Measurements from ENCODE around the gene TUBA4B. TPM values are rescaled to one million over a fixed set of nuclear protein-coding genes. Genes with fewer than 3 reads are reported as not detected.

TUBA4B gene
- total RNA-seq, 1 donor from 2014 or later: not detected

DNA sequence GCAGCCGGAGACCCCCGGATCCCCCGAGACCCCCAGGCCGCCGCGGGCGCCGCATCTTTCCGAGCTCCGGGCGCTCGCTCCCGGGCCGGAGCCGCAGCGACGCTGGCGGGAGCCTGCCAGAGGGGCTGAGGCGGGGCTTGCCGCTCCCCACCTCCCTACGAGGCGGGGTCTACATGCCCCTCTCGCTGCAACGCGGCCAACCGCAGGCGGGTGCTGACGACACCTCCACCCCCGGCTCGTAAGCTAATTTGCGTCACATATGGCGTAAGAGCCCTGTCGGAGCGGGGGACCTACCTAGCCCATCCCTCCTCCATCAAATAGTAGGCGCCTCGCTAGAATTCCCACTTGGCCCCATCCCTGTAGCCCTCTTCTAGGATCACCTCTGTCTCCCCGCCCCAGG, 56.2 kb downstream of the TUBA4B start, which contains the start of gene PTPRN:
PTPRN (minus strand) TSS at position 124 of the 400 bp plus-strand sequence; CDS start at position 55, 69 bp downstream.
- peak; percentile 84 for DNase-seq (ENCODE audit: low spot score)

DNA sequence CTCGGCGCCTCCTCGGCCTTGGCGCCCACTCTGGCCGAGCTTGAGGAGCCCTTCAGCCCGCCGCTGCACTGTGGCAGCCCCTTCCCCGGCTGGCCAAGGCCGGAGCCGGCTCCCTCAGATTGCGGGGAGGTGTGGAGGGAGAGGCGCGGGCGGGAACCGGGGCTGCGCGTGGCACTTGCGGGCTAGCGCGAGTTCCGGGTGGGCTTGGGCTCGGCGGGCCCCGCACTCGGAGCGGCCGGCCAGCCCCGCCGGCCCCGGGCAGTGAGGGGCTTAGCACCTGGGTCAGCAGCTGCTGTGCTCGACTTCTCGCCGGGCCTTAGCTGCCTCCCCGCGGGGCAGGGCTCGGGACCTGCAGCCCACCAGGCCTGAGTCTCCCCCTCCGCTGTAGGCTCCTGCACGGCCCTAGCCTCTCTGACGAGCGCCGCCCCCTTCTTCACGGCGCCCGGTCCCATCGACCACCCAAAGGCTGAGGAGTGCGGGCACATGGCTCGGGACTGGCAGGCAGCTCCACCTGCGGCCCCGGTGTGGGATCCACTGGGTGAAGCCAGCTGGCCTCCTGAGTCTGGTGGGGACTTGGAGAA, 59.7 kb downstream of the TUBA4B start:
- peak; percentile 76 for DNase-seq (ENCODE audit: low spot score)

DNA sequence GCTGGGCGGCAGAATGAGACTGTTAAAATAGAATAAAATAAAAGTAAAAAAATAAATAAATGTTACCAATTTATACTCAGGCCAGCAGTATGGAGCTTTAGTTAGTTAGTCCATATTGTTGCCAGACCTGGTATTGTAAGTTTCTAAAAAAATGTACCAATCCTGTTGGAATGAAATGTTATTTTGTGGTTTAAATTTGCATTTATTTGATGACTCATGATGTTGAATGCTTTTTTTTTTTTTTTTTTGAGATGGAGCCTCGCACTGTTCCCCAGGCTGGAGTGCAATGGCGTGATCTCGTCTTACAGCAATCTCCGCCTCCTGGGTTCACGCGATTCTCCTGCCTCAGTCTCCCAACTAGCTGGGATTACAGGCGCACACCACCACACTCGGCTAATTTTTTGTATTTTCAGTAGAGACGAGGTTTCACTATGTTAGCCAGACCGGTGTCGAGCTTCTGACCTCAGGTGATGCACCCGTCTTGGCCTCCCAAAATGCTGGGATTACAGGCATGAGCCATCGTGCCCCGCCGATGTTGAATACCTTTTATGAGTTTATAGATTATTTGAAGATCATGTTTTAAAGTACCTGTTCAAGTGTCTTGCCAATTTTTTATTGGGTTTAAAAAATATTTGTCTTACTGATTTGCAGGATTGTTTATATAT, 61.9 kb downstream of the TUBA4B start:
- DNase-seq (ENCODE audit: low spot score): peak; percentile 41

Small RNAs within 50 kb of the gene (microRNA-seq; reads per million reads assigned to microRNA genes)
- gene MIR153-1 (ENCODE audit: borderline number of aligned reads): not detected

Other genes with a start within 250 kb of the TUBA4B start
- not detected for gene CFAP65, start 211.7 kb upstream of the TUBA4B start, total RNA-seq
- 0.26 TPM for gene IHH, start 192.3 kb upstream of the TUBA4B start, total RNA-seq
- gene NHEJ1, start 92.4 kb upstream of the TUBA4B start, total RNA-seq: 13.8 TPM
- 0.93 TPM for gene SLC23A3, start 83.2 kb upstream of the TUBA4B start, total RNA-seq
- 82.8 TPM for gene CNPPD1, start 76.3 kb upstream of the TUBA4B start, total RNA-seq
- gene RETREG2, start 75.0 kb upstream of the TUBA4B start, total RNA-seq: 68.1 TPM
- gene ZFAND2B, start 46.5 kb upstream of the TUBA4B start, total RNA-seq: 31.3 TPM
- gene ABCB6, start 34.3 kb upstream of the TUBA4B start, total RNA-seq: 36.5 TPM
- gene ATG9A, start 23.6 kb upstream of the TUBA4B start, total RNA-seq: 59.0 TPM
- 15.9 TPM for gene ANKZF1, start 23.4 kb upstream of the TUBA4B start, total RNA-seq
- gene GLB1L, start 7.8 kb upstream of the TUBA4B start, total RNA-seq: 13.5 TPM
- 16.1 TPM for gene STK16, start 7.8 kb upstream of the TUBA4B start, total RNA-seq
- gene TUBA4A, start 675 bp downstream of the TUBA4B start, total RNA-seq: 21.7 TPM
- 67.5 TPM for gene DNAJB2, start 26.1 kb downstream of the TUBA4B start, total RNA-seq
- gene PTPRN, start 56.2 kb downstream of the TUBA4B start, total RNA-seq: not detected
- not detected for gene RESP18, start 79.5 kb downstream of the TUBA4B start, total RNA-seq
- gene DNPEP, start 134.7 kb downstream of the TUBA4B start, total RNA-seq: 78.6 TPM
- gene DES, start 165.1 kb downstream of the TUBA4B start, total RNA-seq: 62.5 TPM
- 4.7 TPM for gene SPEG, start 181.6 kb downstream of the TUBA4B start, total RNA-seq
- 32.4 TPM for gene GMPPA, start 245.6 kb downstream of the TUBA4B start, total RNA-seq

All from mesenteric fat pad (tissue), 1 donor.